H9 (cell line): ENCODE data around the gene LHPP. TPM values are rescaled to one million over a fixed set of nuclear protein-coding genes. Genes with fewer than 3 reads are reported as not detected.

Source experiments
- DNase-seq: peaks from one replicate; pipeline ENCODE4 v3.0.0-alpha.2; 2017
- H2AFZ ChIP-seq: one replicate; pipeline ENCODE4 v1.6.1; 2013; ENCODE audit warnings: mild to moderate bottlenecking, low read length, control low read depth, moderate library complexity
- H2AK5ac ChIP-seq: 2 replicates; pipeline ENCODE4 v1.6.1; 2013; ENCODE audit warnings: low read length, control low read depth, mixed read lengths; ENCODE audit not compliant: insufficient read length
- H2BK120ac ChIP-seq: one replicate; pipeline ENCODE4 v1.6.1; 2013; ENCODE audit warnings: low read depth, mild to moderate bottlenecking, low read length, control low read depth, inconsistent platforms; ENCODE audit not compliant: poor library complexity, severe bottlenecking
- H2BK12ac ChIP-seq: 2 replicates; pipeline ENCODE4 v1.6.1; 2013; ENCODE audit warnings: low read length, control low read depth, mixed read lengths, low read depth; ENCODE audit not compliant: insufficient read length
- H2BK15ac ChIP-seq: 2 replicates; pipeline ENCODE4 v1.6.1; 2013; ENCODE audit warnings: low read depth, low read length, control low read depth
- H2BK20ac ChIP-seq: one replicate; pipeline ENCODE4 v1.6.1; 2013; ENCODE audit warnings: low read depth, mild to moderate bottlenecking, low read length, control low read depth, inconsistent platforms; ENCODE audit not compliant: poor library complexity, severe bottlenecking
- H2BK5ac ChIP-seq: 2 replicates; pipeline ENCODE4 v1.6.1; 2013; ENCODE audit warnings: low read length, control low read depth, mixed read lengths; ENCODE audit not compliant: insufficient read length
- H3K14ac ChIP-seq: 2 replicates; pipeline ENCODE4 v1.6.1; 2013; ENCODE audit warnings: low read length, control low read depth; ENCODE audit not compliant: insufficient read depth
- H3K18ac ChIP-seq: 2 replicates; pipeline ENCODE4 v1.6.1; 2013; ENCODE audit warnings: low read depth, mild to moderate bottlenecking, mixed read lengths, low read length, control low read depth; ENCODE audit not compliant: insufficient read length
- H3K23ac ChIP-seq: 2 replicates; pipeline ENCODE4 v1.6.1; 2013; ENCODE audit warnings: low read length, control low read depth, mixed read lengths, low read depth; ENCODE audit not compliant: insufficient read length
- H3K23me2 ChIP-seq: 2 replicates; pipeline ENCODE4 v1.6.1; 2013; ENCODE audit warnings: low read depth, mild to moderate bottlenecking, mixed read lengths, low read length, control low read depth; ENCODE audit not compliant: insufficient read length, poor library complexity, severe bottlenecking
- H3K27ac ChIP-seq: 2 replicates; pipeline ENCODE4 v1.5.1; 2013; ENCODE audit warnings: low read length, control low read depth, mixed read lengths, low read depth; ENCODE audit not compliant: insufficient read length
- H3K27me3 ChIP-seq: 2 replicates; pipeline ENCODE4 v1.6.1; 2013; ENCODE audit warnings: low read length, control low read depth, inconsistent platforms; ENCODE audit not compliant: insufficient read depth
- H3K4ac ChIP-seq: 2 replicates; pipeline ENCODE4 v1.6.1; 2013; ENCODE audit warnings: low read depth, mild to moderate bottlenecking, control low read depth, inconsistent platforms, low read length, moderate library complexity
- H3K4me1 ChIP-seq: 2 replicates; pipeline ENCODE4 v1.6.1; 2013; ENCODE audit warnings: low read length, control low read depth, inconsistent platforms; ENCODE audit not compliant: insufficient read depth
- H3K4me2 ChIP-seq: 2 replicates; pipeline ENCODE4 v1.6.1; 2013; ENCODE audit warnings: low read length, control low read depth, mixed read lengths; ENCODE audit not compliant: insufficient read length, insufficient read depth
- H3K56ac ChIP-seq: 2 replicates; pipeline ENCODE4 v1.6.1; 2013; ENCODE audit warnings: low read depth, mild to moderate bottlenecking, mixed read lengths, low read length, control low read depth; ENCODE audit not compliant: insufficient read length
- H3K79me1 ChIP-seq: 2 replicates; pipeline ENCODE4 v1.6.1; 2013; ENCODE audit warnings: low read depth, mild to moderate bottlenecking, moderate library complexity, low read length, control low read depth, inconsistent platforms; ENCODE audit not compliant: insufficient read depth, poor library complexity, severe bottlenecking
- H3K79me2 ChIP-seq: 2 replicates; pipeline ENCODE4 v1.6.1; 2013; ENCODE audit warnings: low read length, control low read depth, inconsistent platforms; ENCODE audit not compliant: insufficient read depth
- H3K9ac ChIP-seq: 2 replicates; pipeline ENCODE4 v1.6.1; 2013; ENCODE audit warnings: low read length, control low read depth, mixed read lengths; ENCODE audit not compliant: insufficient read length; ENCODE audit errors: extremely low read depth
- H3K9me3 ChIP-seq: one replicate; pipeline ENCODE4 v1.6.1; 2013; ENCODE audit warnings: low read depth, low read length, inconsistent platforms; ENCODE audit not compliant: control insufficient read depth
- H3T11ph ChIP-seq: one replicate; pipeline ENCODE4 v1.6.1; 2013; ENCODE audit warnings: mild to moderate bottlenecking, low read length, control low read depth, inconsistent platforms
- H4K20me1 ChIP-seq: one replicate; pipeline ENCODE4 v1.6.1; 2013; ENCODE audit not compliant: control insufficient read depth, insufficient read length, insufficient read depth
- H4K5ac ChIP-seq: 2 replicates; pipeline ENCODE4 v1.6.1; 2013; ENCODE audit warnings: low read depth, mild to moderate bottlenecking, mixed read lengths, low read length, control low read depth; ENCODE audit not compliant: insufficient read length
- H4K8ac ChIP-seq: replicated peaks from 2 replicates; pipeline ENCODE4 v1.6.1; 2013; ENCODE audit warnings: low read length, control low read depth, mixed read lengths, low read depth; ENCODE audit not compliant: insufficient read length
- H4K91ac ChIP-seq: 2 replicates; pipeline ENCODE4 v1.6.1; 2013; ENCODE audit warnings: low read depth, mild to moderate bottlenecking, moderate library complexity, mixed read lengths, low read length, control low read depth; ENCODE audit not compliant: insufficient read length
- H3K27ac Mint-ChIP-seq, 3 experiments: 2 replicates in 2 of 3; 3 replicates in 1 of 3; pipeline ENCODE4 v1.8.0; 2020 to 2021; ENCODE audit warnings: mixed read lengths in 3 of 3, mild to moderate bottlenecking in 1 of 3, moderate library complexity in 1 of 3
- H3K27me3 Mint-ChIP-seq: 2 replicates; pipeline ENCODE4 v1.8.0; 2021; ENCODE audit warnings: low read depth, mild to moderate bottlenecking, moderate library complexity, mixed read lengths
- H3K36me3 Mint-ChIP-seq, 3 experiments: 2 replicates in 2 of 3; 3 replicates in 1 of 3; pipeline ENCODE4 v1.8.0; 2020 to 2021; ENCODE audit warnings: low read depth in 3 of 3, mixed read lengths in 3 of 3; ENCODE audit not compliant: insufficient read depth in 1 of 3
- H3K4me1 Mint-ChIP-seq, 2 experiments: 2 replicates each; pipeline ENCODE4 v1.8.0; 2020; ENCODE audit warnings: mixed read lengths in 2 of 2
- H3K4me3 Mint-ChIP-seq, 2 experiments: 2 replicates in 1 of 2; 3 replicates in 1 of 2; pipeline ENCODE4 v1.8.0; 2020 to 2021; ENCODE audit warnings: mild to moderate bottlenecking in 2 of 2, mixed read lengths in 2 of 2, moderate library complexity in 1 of 2
- H3K9me3 Mint-ChIP-seq, 2 experiments: 2 replicates in 1 of 2; 3 replicates in 1 of 2; pipeline ENCODE4 v1.8.0; 2020; ENCODE audit warnings: mild to moderate bottlenecking in 2 of 2, mixed read lengths in 2 of 2, moderate library complexity in 1 of 2
- CTCF ChIP-seq: fragments of 200-600 bp; sonication (generic); conservative IDR thresholded peaks from 3 replicates; pipeline ENCODE4 v1.8.0; 2021; ENCODE audit warnings: antibody characterized with exemption, mild to moderate bottlenecking
- WGBS: extraction: QIAGEN DNeasy Blood & Tissue Kit; methylation state at CpG from one replicate; pipeline ENCODE4 v1.1.7; 2013; ENCODE audit warnings: missing lambda C conversion rate, low lambda C conversion rate, mixed read lengths; ENCODE audit not compliant: insufficient read length; ENCODE audit errors: extremely low coverage; 5-methylcytosine and 5-hydroxymethylcytosine counted together
- total RNA-seq: library from RNA; stranded (reverse); gene quantifications from 2 replicates; pipeline ENCODE4 v1.2.1, GENCODE V29; 2021

The LHPP gene
- total RNA-seq, 1 experiment from 2014 or later, result 29.6 TPM

- Mint-ChIP-seq H3K4me3 (no peak overlapping the region), H3K27ac (no peak overlapping the region), H3K36me3 (peaks cover 0 to 4% (median 0%) of the 10 kb centered on the region in 3 experiments; a peak in 3 of 7 replicates), H3K4me1 (peaks cover 10 to 17% of the 10 kb centered on the region in 2 experiments), H3K27me3 (no peaks in the 10 kb centered on the region; the same call in 1 of the 2 replicates), H3K9me3 (no peaks in the 10 kb centered on the region)
- Histone ChIP-seq H3K27me3 (no peaks in the 10 kb centered on the region), H3K4me1 (no peaks in the 10 kb centered on the region; the same call in 1 of the 2 replicates), H3K18ac (no peak overlapping the region), H3K4ac (no peak overlapping the region), H4K8ac (no peak overlapping the region), H4K20me1 (no peaks in the 10 kb centered on the region), H2BK120ac (no peak overlapping the region), H3K23ac (no peak overlapping the region), H3K14ac (no peak overlapping the region), H4K5ac (no peak overlapping the region), H3T11ph (no peak overlapping the region), H3K4me2 (no peak overlapping the region), H4K91ac (no peak overlapping the region), H2BK12ac (no peak overlapping the region), H2AK5ac (no peak overlapping the region), H3K9me3 (no peaks in the 10 kb centered on the region), H2BK15ac (no peak overlapping the region), H3K9ac (no peak overlapping the region), H3K56ac (no peak overlapping the region), H2BK5ac (no peak overlapping the region), H3K27ac (no peak overlapping the region), H3K79me1 (no peaks in the 10 kb centered on the region), H3K79me2 (no peaks in the 10 kb centered on the region), H2AFZ (no peak overlapping the region), H2BK20ac (no peak overlapping the region), H3K23me2 (no peaks in the 10 kb centered on the region)
- WGBS, result no CpG with 5 or more reads among the region's 9 CpGs
- no peak for TF ChIP-seq CTCF
- no peak for DNase-seq
Observed at GRCh38 chr10:124657806-124658205, 196.2 kb downstream of the LHPP start.
